Hepatocyte (in vitro differentiated cells): ENCODE measurements around the gene ATP2B3. TPM values are rescaled to one million over a fixed set of nuclear protein-coding genes. Genes with fewer than 3 reads are reported as not detected.

Experiments used
- DNase-seq: peaks from one replicate; pipeline ENCODE4 v3.0.0-alpha.2; 2016; ENCODE audit warnings: low spot score
- H2AFZ ChIP-seq: fragments of 200-600 bp; sonication (generic); 2 replicates; pipeline ENCODE4 v1.6.0; 2016; ENCODE audit warnings: antibody characterized with exemption, mild to moderate bottlenecking
- H3K27ac ChIP-seq: fragments of 200-600 bp; sonication (generic); 2 replicates; pipeline ENCODE4 v1.5.1; 2016; ENCODE audit warnings: mild to moderate bottlenecking
- H3K27me3 ChIP-seq: fragments of 200-600 bp; sonication (generic); 2 replicates; pipeline ENCODE4 v1.6.1; 2016
- H3K36me3 ChIP-seq: fragments of 200-600 bp; sonication (generic); replicated peaks from 2 replicates; pipeline ENCODE4 v1.5.1; 2016; ENCODE audit warnings: low read depth; ENCODE audit not compliant: insufficient read depth
- H3K4me1 ChIP-seq: fragments of 200-600 bp; sonication (generic); 2 replicates; pipeline ENCODE4 v1.5.1; 2016; ENCODE audit warnings: mild to moderate bottlenecking, moderate library complexity; ENCODE audit not compliant: insufficient read depth
- H3K4me2 ChIP-seq: fragments of 200-600 bp; sonication (generic); 2 replicates; pipeline ENCODE4 v1.6.0; 2016
- H3K4me3 ChIP-seq: fragments of 200-600 bp; sonication (generic); 2 replicates; pipeline ENCODE4 v1.5.1; 2016; ENCODE audit warnings: mild to moderate bottlenecking
- H3K79me2 ChIP-seq: fragments of 200-600 bp; sonication (generic); 2 replicates; pipeline ENCODE4 v1.6.0; 2017; ENCODE audit warnings: mild to moderate bottlenecking
- H3K9me2 ChIP-seq: fragments of 200-600 bp; sonication (generic); replicated peaks from 2 replicates; pipeline ENCODE4 v1.6.0; 2017; ENCODE audit warnings: mild to moderate bottlenecking; ENCODE audit not compliant: insufficient read depth
- H3K9me3 ChIP-seq: fragments of 200-600 bp; sonication (generic); 2 replicates; pipeline ENCODE4 v1.5.1; 2016; ENCODE audit warnings: low read depth, mild to moderate bottlenecking
- H4K20me1 ChIP-seq: fragments of 200-600 bp; sonication (generic); 2 replicates; pipeline ENCODE4 v1.6.0; 2016; ENCODE audit warnings: mild to moderate bottlenecking; ENCODE audit not compliant: insufficient read depth, poor library complexity, severe bottlenecking
- EZH2 ChIP-seq: fragments of 200-600 bp; sonication (generic); IDR thresholded peaks from 2 replicates; pipeline ENCODE4 v1.6.1; 2016; ENCODE audit warnings: antibody characterized with exemption, mild to moderate bottlenecking, borderline replicate concordance
- EZH2phosphoT487 ChIP-seq: fragments of 200-600 bp; sonication (generic); IDR thresholded peaks from one replicate; pipeline ENCODE4 v1.6.1; 2018; ENCODE audit warnings: antibody characterized with exemption, mild to moderate bottlenecking, low read depth, moderate library complexity; ENCODE audit not compliant: unreplicated experiment, severe bottlenecking
- WGBS: methylation state at CpG from one replicate; pipeline ENCODE4 v1.1.6; 2016; ENCODE audit warnings: low lambda C conversion rate; ENCODE audit errors: missing lambda C conversion rate; 5-methylcytosine and 5-hydroxymethylcytosine counted together
- polyA plus RNA-seq: library from polyadenylated mRNA; unstranded; fragments of >200 nt; fragmentation: Nextera tagmentation; extraction: Ambion mirVana; gene quantifications from 2 replicates; pipeline ENCODE4 v1.2.1, GENCODE V29; 2016
- total RNA-seq: library from RNA; depleted of rRNA; stranded (reverse); fragments of >200 nt; gene quantifications from 2 replicates; pipeline ENCODE4 v1.2.3, GENCODE V29; 2014
- TF ChIP-seq, protein P1 (sequence below): fragments of 200-600 bp; sonication (generic); IDR thresholded peaks from 2 replicates; pipeline ENCODE4 v1.5.1; 2016; ENCODE audit warnings: antibody characterized with exemption, mild to moderate bottlenecking; ENCODE audit not compliant: poor library complexity

ATP2B3 gene
- total and polyA plus RNA-seq, 2 experiments from 2014 or later = 0.07 TPM; not detected in 1

DNA sequence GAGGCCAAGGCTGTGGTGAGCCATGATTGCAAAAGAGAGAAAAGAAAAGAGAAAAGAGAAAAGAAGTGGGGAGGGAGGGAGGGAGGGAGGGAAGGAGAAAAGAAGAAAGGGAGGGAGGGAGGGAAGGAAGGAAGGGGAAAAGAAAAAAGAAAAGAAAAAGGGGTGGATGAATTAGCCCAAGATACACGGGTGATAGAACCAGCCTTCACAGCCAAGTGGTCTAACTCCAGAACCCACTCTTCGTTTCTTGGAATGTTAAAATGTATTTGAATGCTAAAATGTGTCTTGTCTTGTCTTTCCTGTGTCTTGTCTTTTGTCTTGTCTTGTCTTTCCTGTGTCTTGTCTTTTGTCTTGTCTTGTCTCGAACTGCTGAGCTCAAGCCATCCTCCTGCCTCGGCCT, 68.4 kb downstream of the ATP2B3 start:
- Histone ChIP-seq H3K79me2 (no peaks in the 10 kb centered on the region), H3K4me1 (no peaks in the 10 kb centered on the region), H3K27ac (no peak overlapping the region), H3K9me2 (no peaks in the 10 kb centered on the region), H4K20me1 (no peaks in the 10 kb centered on the region), H2AFZ (no peak overlapping the region), H3K27me3 (no peaks in the 10 kb centered on the region), H3K4me2 (no peak overlapping the region), H3K9me3 (no peaks in the 10 kb centered on the region), H3K36me3 (no peaks in the 10 kb centered on the region), H3K4me3 (no peak overlapping the region)
- TF ChIP-seq, protein P1, sequence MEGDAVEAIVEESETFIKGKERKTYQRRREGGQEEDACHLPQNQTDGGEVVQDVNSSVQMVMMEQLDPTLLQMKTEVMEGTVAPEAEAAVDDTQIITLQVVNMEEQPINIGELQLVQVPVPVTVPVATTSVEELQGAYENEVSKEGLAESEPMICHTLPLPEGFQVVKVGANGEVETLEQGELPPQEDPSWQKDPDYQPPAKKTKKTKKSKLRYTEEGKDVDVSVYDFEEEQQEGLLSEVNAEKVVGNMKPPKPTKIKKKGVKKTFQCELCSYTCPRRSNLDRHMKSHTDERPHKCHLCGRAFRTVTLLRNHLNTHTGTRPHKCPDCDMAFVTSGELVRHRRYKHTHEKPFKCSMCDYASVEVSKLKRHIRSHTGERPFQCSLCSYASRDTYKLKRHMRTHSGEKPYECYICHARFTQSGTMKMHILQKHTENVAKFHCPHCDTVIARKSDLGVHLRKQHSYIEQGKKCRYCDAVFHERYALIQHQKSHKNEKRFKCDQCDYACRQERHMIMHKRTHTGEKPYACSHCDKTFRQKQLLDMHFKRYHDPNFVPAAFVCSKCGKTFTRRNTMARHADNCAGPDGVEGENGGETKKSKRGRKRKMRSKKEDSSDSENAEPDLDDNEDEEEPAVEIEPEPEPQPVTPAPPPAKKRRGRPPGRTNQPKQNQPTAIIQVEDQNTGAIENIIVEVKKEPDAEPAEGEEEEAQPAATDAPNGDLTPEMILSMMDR = no peak
- no peak for TF ChIP-seq EZH2phosphoT487
- no peak for TF ChIP-seq EZH2
- WGBS = 80% methylated on average over 3 of the region's 4 CpGs
- no peak for DNase-seq

DNA sequence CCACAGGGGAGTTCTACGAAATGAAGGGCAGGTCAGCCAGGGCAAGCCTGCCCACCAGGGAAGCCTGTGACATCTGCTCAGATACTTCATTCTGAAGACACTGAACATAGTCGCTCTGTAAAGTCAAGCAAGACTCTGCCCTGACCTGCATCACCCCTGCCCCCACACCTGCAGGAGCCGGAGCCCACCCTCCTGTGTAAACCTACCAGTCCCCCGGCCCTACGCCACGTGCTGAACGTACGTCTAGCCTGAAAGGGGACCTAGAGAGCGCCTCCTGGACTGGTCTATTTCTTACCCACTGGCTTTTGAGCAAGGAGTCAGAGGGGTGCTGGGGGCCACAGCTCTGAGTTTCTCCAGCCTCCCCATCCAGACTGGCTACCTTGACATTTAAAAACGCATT, 69.9 kb downstream of the ATP2B3 start:
- Histone ChIP-seq H3K4me3 (no peak overlapping the region), H2AFZ (no peak overlapping the region), H3K4me1 (no peaks in the 10 kb centered on the region), H3K9me2 (no peaks in the 10 kb centered on the region), H3K9me3 (no peaks in the 10 kb centered on the region), H3K27ac (no peak overlapping the region), H3K4me2 (no peak overlapping the region), H4K20me1 (no peaks in the 10 kb centered on the region), H3K27me3 (no peaks in the 10 kb centered on the region), H3K79me2 (no peaks in the 10 kb centered on the region), H3K36me3 (no peaks in the 10 kb centered on the region)
- TF ChIP-seq EZH2phosphoT487 (no peak), EZH2 (no peak)
- TF ChIP-seq, protein P1 = no peak
- WGBS = 90% methylated on average over 10 of the region's 10 CpGs
- no peak for DNase-seq

DNA sequence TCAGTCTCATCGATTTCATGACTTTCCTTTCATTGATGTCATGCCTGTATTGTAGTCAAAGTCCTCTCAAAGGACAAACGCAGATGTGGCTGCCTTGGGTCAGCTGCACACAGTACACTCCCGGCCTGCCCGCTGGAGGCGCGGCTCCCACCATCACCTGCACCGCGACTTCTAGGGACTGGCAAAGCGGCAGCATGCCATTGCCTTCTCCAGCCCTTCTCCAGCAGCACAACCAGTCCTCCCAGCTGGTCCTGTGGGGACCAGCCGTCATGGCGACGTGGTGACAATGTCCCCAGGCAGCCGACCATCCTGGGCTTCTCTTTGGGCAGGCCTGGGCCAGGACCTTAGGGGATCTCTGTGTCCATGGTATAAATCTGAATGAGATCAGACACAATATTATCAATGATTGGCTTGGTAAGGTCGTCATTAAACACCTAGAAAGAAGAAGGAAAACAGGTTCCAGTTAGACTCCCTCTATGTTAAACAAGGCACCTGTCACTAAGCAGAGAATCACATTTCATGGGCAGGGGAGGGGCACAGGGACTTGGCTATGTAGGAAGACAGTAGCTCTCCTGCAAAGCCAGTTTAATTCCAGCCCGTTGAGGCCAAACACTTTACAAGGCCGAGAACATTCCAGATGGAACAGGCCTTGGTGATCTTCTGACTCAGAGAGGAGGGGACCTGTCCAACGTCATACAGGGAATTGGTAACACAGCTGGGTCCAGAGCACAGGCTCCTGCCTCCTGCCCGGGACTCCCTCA, 70.8 kb downstream of the ATP2B3 start:
- Histone ChIP-seq H2AFZ (no peak overlapping the region), H3K9me3 (no peaks in the 10 kb centered on the region), H4K20me1 (no peaks in the 10 kb centered on the region), H3K4me1 (no peaks in the 10 kb centered on the region), H3K4me2 (no peak overlapping the region), H3K27ac (no peak overlapping the region), H3K36me3 (no peaks in the 10 kb centered on the region), H3K27me3 (no peaks in the 10 kb centered on the region), H3K79me2 (no peaks in the 10 kb centered on the region), H3K4me3 (no peak overlapping the region), H3K9me2 (no peaks in the 10 kb centered on the region)
- TF ChIP-seq EZH2phosphoT487 (no peak), EZH2 (no peak)
- TF ChIP-seq, protein P1 = no peak
- 80% methylated on average over 18 of the region's 18 CpGs for WGBS
- DNase-seq = no peak
